Measurements from ENCODE around the gene MTMR3.

GRCh38 chr22:29892315-29893156, 9.6 kb downstream of the MTMR3 start:
- TF ChIP-seq HDAC2 (IDR thresholded peaks at IDR 0.05; ENCODE audit: borderline replicate concordance in 1 of 2, low read depth in 2 of 2, low read length in 2 of 2) = no peak
- no peak for TF ChIP-seq EP300 (IDR thresholded peaks at IDR 0.05; ENCODE audit: borderline replicate concordance in 1 of 2, low read depth in 2 of 2, low read length in 2 of 2)
- TF ChIP-seq CTCF (IDR thresholded peaks at IDR 0.05; ENCODE audit: control extremely low read depth in 1 of 3, insufficient read depth in 1 of 3, low read depth in 1 of 3, low read length in 3 of 3) = no peak
- no peak for TF ChIP-seq RAD21 (IDR thresholded peaks at IDR 0.05 in 1 of 2, conservative IDR thresholded peaks at IDR 0.05 in 1 of 2; ENCODE audit: low read depth in 2 of 2, low read length in 2 of 2)
- TF ChIP-seq POU5F1 (IDR thresholded peaks at IDR 0.05; ENCODE audit: low read depth, low read length) = no peak
- TF ChIP-seq NANOG (IDR thresholded peaks at IDR 0.05; ENCODE audit: insufficient read depth, low read depth, low read length, poor library complexity, severe bottlenecking) = no peak
- no peak for TF ChIP-seq SUZ12 (IDR thresholded peaks at IDR 0.05; ENCODE audit: low read length)
- TF ChIP-seq EZH2 (IDR thresholded peaks at IDR 0.05; ENCODE audit: low read depth, low read length, severe bottlenecking) = no peak
- TF ChIP-seq CHD1 (IDR thresholded peaks at IDR 0.05; ENCODE audit: low read depth, low read length) = no peak
